Activated CD8-positive, alpha-beta memory T cell treated with anti-CD3 and anti-CD28 coated beads, Interleukin-2, amount 10 ng/mL, durations not matched to agents 7 days and 5 days (primary cell): ENCODE measurements around the gene DDX54. TPM values are rescaled to one million over a fixed set of nuclear protein-coding genes. Genes with fewer than 3 reads are reported as not detected.

ENCODE experiments used
- ATAC-seq: fragments of 150-1000 bp; cut with Tn5 transposase; one replicate; pipeline ENCODE4 v1.10.0; 2021; ENCODE audit warnings: moderate library complexity
- CTCF ChIA-PET: fragments of 350-600 bp; sonication (Branson Sonifier 250); formaldehyde crosslinking; loops from one replicate; lab custom pipeline; 2021; ENCODE audit warnings: antibody characterized with exemption; lab: Charles Lee
- DNase-seq: peaks from one replicate; pipeline ENCODE4 v3.0.0-alpha.2; 2020
- H3K27ac Mint-ChIP-seq: one replicate; pipeline ENCODE4 v1.8.0; 2021; ENCODE audit warnings: mild to moderate bottlenecking, mixed read lengths
- H3K27me3 Mint-ChIP-seq: one replicate; pipeline ENCODE4 v1.8.0; 2021; ENCODE audit warnings: mixed read lengths
- H3K36me3 Mint-ChIP-seq: one replicate; pipeline ENCODE4 v1.8.0; 2021; ENCODE audit warnings: mild to moderate bottlenecking, mixed read lengths
- H3K4me1 Mint-ChIP-seq: one replicate; pipeline ENCODE4 v1.8.0; 2021; ENCODE audit warnings: mixed read lengths
- H3K4me3 Mint-ChIP-seq: one replicate; pipeline ENCODE4 v1.8.0; 2021; ENCODE audit warnings: mild to moderate bottlenecking, moderate library complexity, mixed read lengths
- H3K9me3 Mint-ChIP-seq: one replicate; pipeline ENCODE4 v1.8.0; 2022; ENCODE audit warnings: low read depth, mixed read lengths
- microRNA-seq: library from miRNA; unstranded; fragments of <30 nt; microRNA quantifications from one replicate; pipeline ENCODE4 v1.2.0, GENCODE V29; 2022
- total RNA-seq, 2 experiments: library from RNA; stranded (reverse); gene quantifications; one replicate each; pipeline ENCODE4 v1.2.3, GENCODE V29; 2021

The DDX54 gene
- total RNA-seq, 2 experiments from 2014 or later = 71.5 to 99.0 TPM

GRCh38 chr12:113109360-113109759 is 75.9 kb downstream of the DDX54 start:
- ATAC-seq (no peak), DNase-seq (no peak)
- CTCF ChIA-PET = no interaction called here
- Mint-ChIP-seq H3K36me3 (no peaks in the 10 kb centered on the region), H3K4me1 (peaks cover 12% of the 10 kb centered on the region), H3K9me3 (no peaks in the 10 kb centered on the region), H3K27ac (no peak overlapping the region), H3K27me3 (peaks cover 3% of the 10 kb centered on the region), H3K4me3 (no peak overlapping the region)

- Mint-ChIP-seq H3K4me1 (peaks cover 21% of the 10 kb centered on the region), H3K27me3 (peaks cover 3% of the 10 kb centered on the region), H3K4me3 (no peak overlapping the region), H3K9me3 (no peaks in the 10 kb centered on the region), H3K27ac (no peak overlapping the region), H3K36me3 (no peaks in the 10 kb centered on the region)
- no peak for DNase-seq
- ATAC-seq = no peak
- CTCF ChIA-PET = interaction anchor here (1.1 to 1.3 kb wide), 2 partner anchors 10 to 65 kb away, joined by 3 to 4 read pairs; no protein-coding TSS in a partner anchor
Measured at GRCh38 chr12:113108308-113108707, 77.0 kb downstream of the DDX54 start.

Small RNA genes lying within 50 kb of the gene (microRNA-seq; reads per million reads assigned to microRNA genes)
- not detected for gene MIR7106

Other genes starting within 250 kb of the DDX54 start
- 100 to 1,000 TPM; 290 to 394 TPM for gene OAS3, start 247.0 kb downstream of the DDX54 start, total RNA-seq
- gene OAS2, start 207.0 kb downstream of the DDX54 start, total RNA-seq = 100 to 1,000 TPM; 276 to 383 TPM
- gene DTX1, start 128.7 kb downstream of the DDX54 start, total RNA-seq = under 1 TPM; 0.16 to 0.35 TPM
- gene RASAL1, start 49.7 kb downstream of the DDX54 start, total RNA-seq = not detected
- not detected for gene CFAP73, start 35.8 kb downstream of the DDX54 start, total RNA-seq
- 10 to 100 TPM; 23.1 to 29.6 TPM for gene RITA1, start 243 bp upstream of the DDX54 start, total RNA-seq
- gene TPCN1, start 36.0 kb upstream of the DDX54 start, total RNA-seq = 10 to 100 TPM; 21.4 to 23.3 TPM
- 10 to 100 TPM; 18.5 to 20.6 TPM for gene SLC8B1, start 149.6 kb upstream of the DDX54 start, total RNA-seq
- gene PLBD2, start 173.1 kb upstream of the DDX54 start, total RNA-seq = 10 to 100 TPM; 11.2 to 12.5 TPM
- gene SDS, start 218.4 kb upstream of the DDX54 start, total RNA-seq = not detected
- under 1 TPM; 0.32 to 0.45 TPM for gene SDSL, start 236.9 kb upstream of the DDX54 start, total RNA-seq